Fibroblast of gingiva (primary cell): Measurements from ENCODE around the gene NEO1.
A peak's percentile ranks its signal among the peaks of the same experiment; 100 is the strongest.
"Not testable (repeated sequence)": the region's sequence is repeated elsewhere in the genome, so short reads cannot be mapped to it uniquely, and the experiment has no call there.

ENCODE experiments used
- DNase-seq: peaks from one replicate; pipeline ENCODE4 v3.0.0-alpha.2; 2011; ENCODE audit warnings: low read depth

NEO1 gene

DNA sequence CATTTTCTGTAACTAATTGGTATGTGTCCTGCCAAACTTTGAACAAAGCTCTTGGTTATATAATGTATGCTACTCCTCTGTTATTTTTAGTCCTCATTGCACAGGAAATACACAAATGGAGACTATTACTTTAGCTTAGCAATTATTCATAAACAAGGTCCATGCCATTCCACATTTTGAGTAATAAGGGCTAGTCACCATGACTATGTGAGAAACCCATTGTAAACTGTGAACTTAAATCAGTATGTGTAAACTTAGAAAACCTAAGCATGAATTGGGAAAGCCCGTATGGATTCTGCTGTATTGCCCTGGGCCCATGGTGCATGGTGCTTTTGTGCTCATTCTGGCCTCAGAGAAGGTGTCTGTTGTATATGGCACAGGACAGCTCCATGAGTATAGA is 216.2 kb downstream of the NEO1 start:
- no peak for DNase-seq

DNA sequence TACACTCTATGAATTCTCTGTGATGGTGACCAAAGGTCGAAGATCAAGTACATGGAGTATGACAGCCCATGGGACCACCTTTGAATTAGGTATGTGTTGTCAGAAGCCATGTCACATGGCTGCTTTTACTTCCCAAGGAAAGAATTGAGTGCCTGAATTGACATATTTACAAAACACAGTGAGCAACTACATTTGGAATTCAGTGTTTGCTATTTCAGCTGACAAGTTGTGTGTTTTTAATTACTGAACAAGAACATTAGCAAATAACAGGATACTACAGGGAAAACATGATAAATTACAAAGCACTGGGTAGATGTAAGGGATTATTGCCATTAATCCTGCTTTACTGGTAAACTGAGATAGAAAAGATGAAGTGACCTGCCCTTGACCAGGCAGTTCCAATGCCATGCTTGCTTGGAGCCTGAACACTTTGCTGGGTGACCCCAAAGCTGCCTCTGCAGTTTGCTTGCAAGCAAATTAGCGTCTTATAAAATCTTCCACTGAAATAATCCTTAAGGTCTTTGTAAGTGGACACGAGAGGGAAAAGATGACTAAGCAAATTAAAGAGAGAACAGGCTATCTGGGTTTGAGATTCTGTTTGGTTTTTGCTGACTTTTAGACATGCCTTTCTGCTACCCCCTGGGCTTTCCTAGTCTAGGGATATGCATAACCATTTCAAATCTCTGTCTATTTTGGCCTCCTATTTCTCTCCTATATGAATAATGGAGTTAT is 218.3 kb downstream of the NEO1 start:
- peak; percentile 54 for DNase-seq

DNA sequence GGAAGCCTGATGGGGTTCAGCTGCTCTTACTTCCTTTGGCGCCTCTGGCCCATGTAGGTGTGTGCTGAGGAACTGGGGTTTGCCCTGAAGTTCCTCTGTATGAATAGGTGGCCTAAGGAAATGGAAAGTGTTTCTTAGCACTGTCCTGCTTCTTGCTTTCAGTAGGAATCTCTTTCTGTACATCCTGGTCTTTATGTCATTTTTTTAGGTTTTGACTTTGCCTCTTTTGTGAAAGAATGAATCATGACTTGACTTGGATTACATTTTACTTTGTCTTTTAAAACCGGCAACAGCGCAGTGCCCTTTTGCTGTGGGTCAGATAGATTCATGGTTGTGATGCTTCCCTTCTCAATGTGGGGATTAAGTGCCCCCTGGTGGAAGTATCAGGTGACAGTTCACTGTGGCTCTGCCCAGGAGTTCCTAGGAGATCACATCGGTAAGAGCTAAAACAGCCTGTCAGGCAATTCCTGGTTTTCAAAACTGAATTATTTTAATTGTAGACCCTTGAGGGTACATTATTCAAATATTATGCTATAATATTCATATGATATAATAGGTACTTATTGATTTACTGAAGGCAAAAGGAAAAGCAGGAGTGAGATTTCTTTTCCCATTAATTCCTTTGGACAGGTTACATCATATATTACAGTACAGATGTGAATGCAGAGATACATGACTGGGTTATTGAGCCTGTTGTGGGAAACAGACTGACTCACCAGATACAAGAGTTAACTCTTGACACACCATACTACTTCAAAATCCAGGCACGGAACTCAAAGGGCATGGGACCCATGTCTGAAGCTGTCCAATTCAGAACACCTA is 221.1 kb downstream of the NEO1 start:
- DNase-seq = peak; percentile 75

DNA sequence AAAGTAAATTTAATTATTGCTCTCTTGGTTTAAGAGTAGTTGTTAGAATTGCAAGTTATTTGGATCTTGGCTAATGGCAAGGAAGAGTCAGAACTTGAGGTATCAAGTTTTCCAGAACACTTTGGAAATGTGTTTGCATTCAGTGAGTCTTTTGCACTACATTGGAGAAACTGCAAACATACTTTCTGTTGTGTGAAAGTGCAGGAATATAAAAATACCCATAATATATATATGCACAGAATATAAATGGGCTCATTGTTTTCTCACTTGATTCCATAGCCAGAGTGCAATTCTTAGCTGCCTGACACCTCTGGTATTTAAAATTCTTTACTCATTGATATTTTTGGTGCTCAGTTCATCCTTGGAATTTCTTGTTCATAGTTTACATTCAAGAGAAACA is 223.6 kb downstream of the NEO1 start:
- DNase-seq = no peak

DNA sequence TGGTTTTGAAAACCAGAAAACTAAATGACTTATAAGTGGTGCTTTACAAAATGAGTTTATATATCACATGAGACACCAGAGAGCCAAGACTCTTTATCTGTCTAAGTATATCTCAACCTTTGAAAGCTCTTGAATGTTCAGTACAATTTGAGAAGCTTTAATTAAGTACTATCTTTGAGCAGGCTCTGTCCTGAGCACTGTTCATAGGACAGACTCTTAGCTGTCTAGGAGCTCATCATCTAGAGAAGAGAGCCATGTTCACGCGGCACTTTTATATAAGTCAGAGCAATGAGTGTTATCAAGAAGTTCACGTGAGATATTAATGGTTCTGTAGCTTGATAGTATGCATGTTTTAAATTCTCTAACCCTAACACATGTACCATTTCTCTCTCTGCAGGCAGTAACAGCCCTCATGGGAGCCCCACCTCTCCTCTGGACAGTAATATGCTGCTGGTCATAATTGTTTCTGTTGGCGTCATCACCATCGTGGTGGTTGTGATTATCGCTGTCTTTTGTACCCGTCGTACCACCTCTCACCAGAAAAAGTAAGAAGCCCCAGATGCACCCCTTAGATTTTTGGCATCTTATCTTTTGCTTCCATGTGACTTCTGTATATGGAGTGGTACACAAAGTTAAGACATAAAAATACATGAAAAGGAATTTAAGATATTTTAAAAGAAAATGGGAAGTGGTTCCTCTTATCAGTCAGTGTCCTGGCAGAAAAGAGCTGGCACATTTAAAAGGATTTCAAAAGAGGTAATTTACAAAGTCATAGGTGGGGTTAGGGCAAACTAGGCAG is 230.5 kb downstream of the NEO1 start:
- no peak for DNase-seq

DNA sequence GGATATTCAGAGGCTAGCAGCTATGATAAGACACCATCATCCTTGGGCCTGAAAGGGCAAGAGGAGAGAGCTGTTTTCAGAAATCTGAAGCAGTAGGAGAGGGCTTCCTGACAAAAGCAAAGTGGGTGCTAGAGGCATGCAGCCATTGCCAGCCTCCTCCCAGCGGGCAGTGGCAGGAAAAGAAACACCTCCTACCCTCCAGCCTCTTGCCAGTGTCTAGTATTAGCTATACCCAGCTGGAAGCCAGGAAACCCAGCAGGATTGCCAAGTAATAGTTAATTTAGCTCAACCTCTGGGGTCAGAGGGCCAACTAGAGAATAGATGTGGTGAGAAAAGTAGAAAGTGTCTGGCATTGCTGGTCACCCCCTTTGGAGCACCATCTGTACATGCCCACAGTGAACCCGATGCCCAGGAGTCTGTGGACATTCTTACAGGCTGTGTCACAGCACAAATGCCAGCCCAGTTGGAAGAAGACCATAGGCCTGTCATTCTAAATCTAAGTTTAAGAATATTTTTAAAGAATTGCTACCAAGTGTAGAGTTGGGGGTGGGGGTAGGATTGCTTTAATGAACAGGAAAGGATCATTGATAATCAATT is 231.2 kb downstream of the NEO1 start:
- DNase-seq = peak; percentile 39

DNA sequence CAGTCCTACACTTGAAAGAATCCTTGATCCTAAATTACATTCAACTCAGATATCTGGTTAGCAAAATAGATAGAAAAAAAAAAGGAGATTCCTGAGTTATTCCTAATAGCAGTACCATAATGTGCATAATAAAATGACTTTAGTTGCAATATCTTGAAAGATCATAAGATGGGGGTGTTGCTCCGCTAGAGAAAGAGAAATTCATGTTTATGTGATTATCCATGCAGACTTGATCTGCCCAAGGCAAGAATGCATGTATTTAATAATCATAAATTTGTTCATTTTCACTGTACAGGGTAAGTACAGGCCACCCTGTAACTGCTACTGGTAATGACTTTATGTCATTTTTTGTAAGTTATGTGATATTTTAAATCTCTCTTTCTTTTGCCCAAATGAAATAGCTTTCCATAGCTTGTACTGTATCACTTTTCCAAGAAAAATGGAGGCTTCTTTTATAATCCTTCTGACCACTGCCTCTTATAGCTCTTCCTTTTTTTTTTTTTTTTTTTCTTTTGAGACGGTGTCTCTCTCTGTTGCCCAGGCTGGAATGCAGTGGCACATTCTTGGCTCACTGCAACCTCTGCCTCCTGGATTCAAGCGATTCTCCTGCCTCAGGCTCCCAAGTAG is 231.9 kb downstream of the NEO1 start:
- DNase-seq = peak; percentile 52

DNA sequence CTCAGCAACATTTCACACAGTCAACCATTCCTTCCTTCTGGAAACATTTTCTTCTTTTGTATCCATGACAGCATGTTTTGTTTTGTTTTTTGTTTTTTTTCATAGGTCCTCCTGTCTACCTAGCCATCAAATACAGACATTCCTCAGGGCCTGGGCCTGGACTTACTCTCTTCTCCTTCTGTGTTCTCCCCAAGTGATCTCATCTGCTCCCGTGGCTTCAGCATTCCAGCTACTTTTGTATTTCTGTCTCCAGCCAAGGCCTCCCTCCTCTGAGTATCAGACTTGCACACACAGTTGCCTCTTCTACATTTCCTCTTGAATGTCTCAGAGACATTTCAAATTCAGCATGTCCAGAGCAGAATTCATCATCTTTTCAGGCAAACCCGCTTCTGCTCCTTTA is 234.0 kb downstream of the NEO1 start:
- no peak for DNase-seq

DNA sequence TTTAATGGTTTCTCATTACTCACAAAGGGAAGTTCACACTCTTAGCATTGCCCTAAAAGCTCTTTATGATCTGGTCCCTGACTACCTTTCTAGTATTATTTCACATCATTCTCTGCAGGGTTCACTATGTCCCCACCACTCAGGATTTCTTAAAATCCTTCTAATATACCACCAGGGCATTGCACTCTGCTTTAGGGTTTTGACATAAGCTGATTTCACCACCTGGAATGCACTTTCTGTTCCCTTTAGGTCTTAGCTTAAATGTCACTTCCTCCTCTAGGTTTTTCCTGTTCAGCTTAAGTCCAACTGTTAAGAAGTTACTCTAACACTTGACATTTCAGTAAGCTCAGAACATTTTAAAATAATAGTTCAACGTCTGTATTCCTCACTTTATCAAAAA is 234.8 kb downstream of the NEO1 start:
- DNase-seq = no peak

DNA sequence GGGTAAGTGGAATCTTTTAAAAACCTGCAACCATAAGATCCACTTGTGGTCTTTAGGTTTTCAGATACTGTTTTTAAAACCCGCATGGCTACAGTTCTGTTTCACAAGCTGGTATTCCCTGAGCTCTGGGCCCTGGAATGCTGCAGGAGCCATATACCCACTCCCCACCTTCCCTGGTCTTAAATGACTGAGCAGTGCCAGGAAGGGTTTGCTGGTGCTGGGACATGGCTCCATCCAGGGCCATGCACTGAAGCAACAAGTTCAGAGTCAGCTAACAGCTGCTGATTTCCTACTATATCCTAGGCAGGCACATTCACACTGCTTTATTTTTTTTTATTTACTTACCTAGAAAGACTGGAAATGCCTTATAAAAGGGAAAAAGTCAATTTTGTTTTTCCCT is 239.2 kb downstream of the NEO1 start:
- no peak for DNase-seq

DNA sequence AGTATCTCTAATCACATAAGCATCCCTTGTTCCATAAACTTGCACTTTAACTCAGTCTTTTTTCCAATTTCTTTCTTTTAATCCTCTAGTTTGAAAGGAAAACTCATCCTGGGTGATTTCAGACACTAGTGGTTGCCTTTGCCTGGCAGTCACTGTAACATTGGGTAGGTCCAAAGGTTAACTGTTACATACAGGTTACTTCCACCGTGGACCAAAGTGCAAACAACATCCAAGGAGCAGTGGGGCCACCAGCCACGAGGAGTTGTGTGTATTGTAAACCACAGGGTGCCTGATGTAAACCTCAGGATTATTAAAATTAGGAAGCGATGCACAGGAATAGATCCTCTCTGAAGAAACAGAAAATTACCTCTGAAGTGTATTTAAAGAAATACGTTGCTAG is 241.5 kb downstream of the NEO1 start:
- no peak for DNase-seq

DNA sequence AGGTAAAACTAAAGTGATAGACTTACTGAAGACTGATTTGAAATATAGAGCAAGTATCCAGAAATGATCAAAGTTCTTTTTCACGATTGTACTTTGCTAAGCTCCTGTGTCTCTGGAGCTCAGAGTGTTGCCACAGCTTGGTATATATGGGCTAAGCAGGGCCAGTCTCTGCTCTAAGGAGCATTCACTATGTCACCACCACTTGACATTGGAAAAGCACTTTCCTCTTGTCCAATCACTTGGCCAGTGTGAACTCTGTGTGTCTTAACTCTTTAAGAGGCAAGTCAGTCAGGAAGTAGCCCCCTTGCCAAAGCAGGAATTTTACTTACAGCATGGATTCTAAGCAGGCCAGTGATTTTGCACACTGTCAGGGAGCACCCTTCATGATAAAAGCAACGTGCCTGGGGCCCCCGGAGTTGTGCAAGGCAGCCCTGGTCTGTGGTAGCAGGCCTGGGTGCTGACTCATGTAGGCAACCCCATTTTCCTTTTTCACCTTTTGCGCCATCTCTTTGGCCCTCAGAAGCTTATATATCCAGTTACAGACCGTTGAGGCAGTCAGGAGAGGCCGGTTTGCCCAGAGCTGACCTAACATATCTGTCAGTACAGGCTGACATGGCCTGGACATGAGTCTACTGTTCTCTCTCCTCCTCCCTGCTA is 243.5 kb downstream of the NEO1 start:
- peak; percentile 60 for DNase-seq

DNA sequence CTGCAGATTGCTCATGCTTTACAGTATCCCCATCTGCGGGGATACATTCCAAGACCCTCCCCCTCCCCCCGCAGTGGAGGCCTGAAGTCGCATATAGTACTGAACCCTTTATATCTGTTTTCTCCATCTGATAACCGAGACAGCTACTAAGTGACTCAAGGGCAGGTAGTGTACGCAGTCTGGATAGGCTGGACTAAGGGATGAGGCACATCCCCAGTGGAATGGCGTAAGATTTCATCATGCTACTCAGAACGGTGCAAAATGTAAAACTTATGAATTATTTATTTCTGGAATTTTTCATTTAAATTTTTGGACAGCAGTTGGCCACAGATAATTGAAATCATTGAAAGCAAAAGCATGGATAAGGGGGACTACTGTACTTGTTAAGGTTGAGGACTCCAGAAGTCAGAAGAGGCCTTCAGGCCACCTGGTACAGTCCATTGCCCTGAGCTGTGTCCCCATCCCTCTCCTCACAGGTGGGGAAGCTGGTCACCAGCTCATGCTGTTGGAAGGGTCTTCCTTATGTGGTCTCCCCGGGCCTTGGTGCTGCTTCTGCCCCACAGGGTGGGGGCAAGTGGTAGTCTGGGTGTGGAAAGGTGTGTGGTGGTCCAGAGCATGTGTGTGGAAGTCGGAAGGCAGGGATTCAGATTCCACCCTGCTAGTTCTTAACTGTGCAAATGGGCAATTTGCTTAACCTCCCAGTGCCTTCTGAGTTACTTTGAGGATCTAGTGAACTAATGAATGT is 244.5 kb downstream of the NEO1 start:
- no peak for DNase-seq

DNA sequence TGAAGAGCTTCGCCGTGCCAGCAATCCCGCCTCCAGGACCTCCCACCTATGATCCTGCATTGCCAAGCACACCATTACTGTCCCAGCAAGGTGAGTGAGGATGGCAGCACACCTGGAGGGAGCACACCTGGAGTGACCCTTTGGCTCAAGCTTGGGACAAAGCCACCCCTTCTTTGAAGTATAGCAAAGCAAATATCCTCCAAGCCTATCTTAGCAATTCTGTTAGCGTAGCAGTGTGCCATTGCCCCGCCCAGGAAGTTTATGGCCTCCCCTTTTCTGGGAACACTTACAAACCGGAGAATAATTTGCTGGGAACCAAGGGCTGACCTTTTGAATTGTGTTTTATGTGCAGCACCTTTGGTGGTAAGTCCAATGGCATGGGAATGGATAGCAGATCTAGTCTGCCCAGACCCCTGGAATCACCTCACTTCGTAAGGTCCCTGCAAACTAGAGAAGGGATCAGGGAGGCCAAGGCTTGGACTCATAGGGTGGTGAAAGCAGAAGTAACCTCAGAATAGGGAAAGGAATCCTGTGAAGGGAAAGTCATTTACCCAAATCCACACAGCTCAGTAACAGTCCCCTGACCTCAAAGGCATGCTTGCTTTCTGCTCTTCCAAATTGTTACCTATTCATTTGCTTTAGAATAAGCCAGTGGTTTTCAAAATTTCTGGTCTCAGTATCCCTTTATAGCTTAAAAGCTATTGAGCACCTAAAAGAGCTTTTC is 246.4 kb downstream of the NEO1 start:
- DNase-seq = no peak

DNA sequence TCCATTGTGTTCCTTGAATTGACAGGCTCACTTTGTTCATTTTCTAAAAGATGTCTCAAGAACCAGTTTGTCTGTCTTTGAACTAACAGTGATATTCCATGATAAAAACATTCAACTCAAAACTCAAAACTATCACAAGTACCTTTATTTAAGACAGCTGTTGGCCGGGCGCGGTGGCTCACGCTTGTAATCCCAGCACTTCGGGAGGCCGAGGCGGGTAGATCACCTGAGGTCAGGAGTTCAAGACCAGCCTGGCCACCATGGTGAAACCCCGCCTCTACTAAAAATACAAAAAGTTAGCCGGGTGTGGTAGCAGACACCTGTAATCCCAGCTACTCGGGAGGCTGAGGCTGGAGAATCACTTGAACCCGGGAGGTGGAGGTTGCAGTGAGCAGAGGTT is 248.0 kb downstream of the NEO1 start:
- DNase-seq = not testable (repeated sequence)

DNA sequence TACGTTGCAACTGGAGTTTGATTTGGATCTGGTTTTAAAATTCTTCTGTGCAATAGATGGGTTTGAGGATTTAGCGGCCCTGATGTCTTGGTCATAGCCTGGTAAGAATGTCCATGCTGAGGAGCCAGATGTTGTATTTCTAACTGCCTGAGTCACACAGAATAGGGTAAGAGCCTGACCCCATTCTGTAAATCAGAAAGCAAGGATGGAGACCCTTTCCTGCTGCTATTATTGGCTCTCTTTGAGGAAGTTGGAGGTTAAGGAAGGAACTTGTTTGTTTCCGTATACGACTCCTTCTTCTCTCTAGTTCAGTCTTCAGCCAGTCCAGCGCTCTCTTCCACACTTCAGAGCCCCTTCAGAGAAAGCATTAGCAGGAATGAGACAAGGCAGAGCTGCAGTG is 251.4 kb downstream of the NEO1 start:
- DNase-seq = no peak

DNA sequence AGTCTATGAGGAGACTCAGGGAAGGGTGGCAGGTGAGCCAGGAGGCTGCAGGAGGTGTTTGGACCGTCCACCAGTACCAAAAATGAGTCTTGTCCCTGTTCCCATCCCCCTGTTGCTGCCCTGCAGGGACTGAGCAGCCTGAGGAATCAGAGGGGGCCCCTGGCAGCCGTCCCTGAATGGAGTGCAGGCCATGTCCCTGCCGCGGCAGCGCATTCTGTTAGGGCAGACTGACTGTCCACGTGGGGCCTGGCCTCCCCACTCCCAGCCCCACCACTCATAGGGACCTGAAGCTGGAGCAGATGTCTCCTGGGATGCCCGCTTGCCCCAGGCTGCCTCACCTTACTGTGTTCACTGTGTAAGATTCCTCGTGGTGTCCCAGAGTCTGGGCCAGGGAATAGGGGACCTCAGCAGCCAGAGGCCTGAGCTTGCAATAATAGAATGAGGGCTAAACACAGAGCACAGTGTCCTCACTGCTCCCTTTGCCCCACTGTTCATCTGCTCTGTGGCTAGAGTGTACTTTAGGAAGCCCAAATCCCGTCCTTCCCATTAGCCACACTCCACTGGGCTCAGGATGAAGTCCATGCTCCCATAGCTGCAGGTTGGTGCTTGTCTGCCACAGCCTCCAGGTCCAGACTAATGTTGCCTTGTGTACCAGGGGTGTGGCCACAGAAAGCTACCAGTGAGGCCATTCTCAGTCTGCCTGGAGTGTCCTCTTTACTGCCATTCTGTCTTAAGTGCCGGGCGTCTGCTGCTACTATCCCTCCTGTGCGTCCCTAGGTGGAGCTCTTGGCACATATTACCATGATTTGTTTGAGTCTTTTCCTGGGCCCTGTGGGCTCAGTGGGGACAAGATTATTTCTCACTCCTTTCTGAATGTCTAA is 253.3 kb downstream of the NEO1 start:
- peak; percentile 62 for DNase-seq

DNA sequence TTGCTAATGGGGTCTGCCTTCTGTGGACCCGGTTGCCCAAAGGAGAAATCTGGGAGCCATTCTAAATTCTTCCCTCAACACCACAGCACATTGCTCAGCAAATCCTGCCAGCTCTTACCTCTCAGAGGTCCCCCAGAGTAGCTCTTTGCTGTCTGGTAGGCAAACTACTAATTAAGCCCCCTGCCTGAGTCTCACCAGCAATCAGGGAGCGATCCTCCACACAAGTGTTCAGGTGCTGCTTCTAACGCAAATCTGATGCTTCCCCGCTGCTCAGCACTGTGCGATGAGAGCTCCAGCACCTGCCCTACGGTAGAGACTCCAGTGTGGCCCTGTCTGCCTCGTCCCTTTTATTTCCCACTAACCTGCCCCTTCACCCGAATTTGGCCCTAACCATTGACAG is 256.0 kb downstream of the NEO1 start:
- no peak for DNase-seq

DNA sequence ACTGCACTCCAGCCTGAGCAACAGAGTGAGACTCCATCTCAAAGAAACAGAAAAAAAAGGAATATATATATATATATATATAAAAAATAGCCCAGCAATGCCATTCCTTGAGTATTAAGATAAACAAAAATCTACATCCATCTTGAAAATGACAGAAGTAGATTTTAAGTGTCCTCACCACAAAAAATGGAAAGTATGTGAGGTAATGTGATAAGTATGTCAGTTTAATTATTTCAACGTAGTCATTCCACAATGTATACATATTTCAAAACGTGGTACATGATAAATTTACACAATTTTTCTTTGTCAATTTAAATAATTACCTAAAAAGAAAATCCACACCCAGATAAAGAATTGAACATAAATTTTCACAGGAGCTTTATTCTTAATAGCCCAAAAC is 261.6 kb downstream of the NEO1 start:
- DNase-seq = no peak
